Measurements from ENCODE around the gene PHETA1. TPM values are rescaled to one million over a fixed set of nuclear protein-coding genes. Genes with fewer than 3 reads are reported as not detected.

Gene PHETA1
- total and polyA plus RNA-seq, 2 of the 13 experiments (the other 11 are each of a cell fraction or from before 2014, with no cell fraction given) = 11.3 to 20.8 TPM

- TF ChIP-seq ZHX1 (CRISPR knock-in tag; IDR thresholded peaks at IDR 0.05; ENCODE audit: low read depth) (no peak), MTA3 (CRISPR knock-in tag; IDR thresholded peaks at IDR 0.05) (no peak), NR2F6 (IDR thresholded peaks at IDR 0.05) (no peak), NR2F6 (CRISPR knock-in tag; IDR thresholded peaks at IDR 0.05) (peak; percentile 45; the same call in 1 of the 2 replicates), ZNF609 (CRISPR knock-in tag; IDR thresholded peaks at IDR 0.05; ENCODE audit: borderline replicate concordance) (peak; percentile 25; the same call in 1 of the 2 replicates), SOX5 (CRISPR knock-in tag; IDR thresholded peaks at IDR 0.05; ENCODE audit: borderline replicate concordance) (peak; percentile 37; the same call in 1 of the 2 replicates), KLF16 (CRISPR knock-in tag; IDR thresholded peaks at IDR 0.05) (peak in 1 of 2 experiments; percentile 88; a peak in 1 of 4 replicates), TBX3 (IDR thresholded peaks at IDR 0.05; ENCODE audit: borderline replicate concordance) (no peak), KLF6 (CRISPR knock-in tag; IDR thresholded peaks at IDR 0.05) (0 out of 2 replicates have a peak, but pooled peaks have one; percentile 39), ARNTL (CRISPR knock-in tag; IDR thresholded peaks at IDR 0.05) (peak; percentile 66), KDM6A (CRISPR knock-in tag; IDR thresholded peaks at IDR 0.05; ENCODE audit: low read depth) (no peak), NFYB (CRISPR knock-in tag; IDR thresholded peaks at IDR 0.05) (0 out of 2 replicates have a peak, but pooled peaks have one; percentile 23), CEBPG (CRISPR knock-in tag; IDR thresholded peaks at IDR 0.05) (peak; percentile 99), ZNF10 (CRISPR knock-in tag; IDR thresholded peaks at IDR 0.05; ENCODE audit: borderline replicate concordance, low read depth) (no peak), MAF1 (CRISPR knock-in tag; IDR thresholded peaks at IDR 0.05; ENCODE audit: borderline replicate concordance) (peak; percentile 22; the same call in 1 of the 2 replicates), ZNF556 (CRISPR knock-in tag; IDR thresholded peaks at IDR 0.05; ENCODE audit: borderline replicate concordance) (peak; percentile 20; the same call in 1 of the 2 replicates), HINFP (CRISPR knock-in tag; IDR thresholded peaks at IDR 0.05; ENCODE audit: low read depth) (no peak)
- TF ChIP-seq, protein P1, sequence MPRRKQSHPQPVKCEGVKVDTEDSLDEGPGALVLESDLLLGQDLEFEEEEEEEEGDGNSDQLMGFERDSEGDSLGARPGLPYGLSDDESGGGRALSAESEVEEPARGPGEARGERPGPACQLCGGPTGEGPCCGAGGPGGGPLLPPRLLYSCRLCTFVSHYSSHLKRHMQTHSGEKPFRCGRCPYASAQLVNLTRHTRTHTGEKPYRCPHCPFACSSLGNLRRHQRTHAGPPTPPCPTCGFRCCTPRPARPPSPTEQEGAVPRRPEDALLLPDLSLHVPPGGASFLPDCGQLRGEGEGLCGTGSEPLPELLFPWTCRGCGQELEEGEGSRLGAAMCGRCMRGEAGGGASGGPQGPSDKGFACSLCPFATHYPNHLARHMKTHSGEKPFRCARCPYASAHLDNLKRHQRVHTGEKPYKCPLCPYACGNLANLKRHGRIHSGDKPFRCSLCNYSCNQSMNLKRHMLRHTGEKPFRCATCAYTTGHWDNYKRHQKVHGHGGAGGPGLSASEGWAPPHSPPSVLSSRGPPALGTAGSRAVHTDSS (CRISPR knock-in tag; conservative IDR thresholded peaks at IDR 0.05) = no peak
Observed at GRCh38 chr12:111405149-111405858, 36.4 kb upstream of the PHETA1 start (continued).
